CD4-positive, alpha-beta T cell (primary cell): ENCODE data around the gene STAB2. TPM values are rescaled to one million over a fixed set of nuclear protein-coding genes. Genes with fewer than 3 reads are reported as not detected.

Experiments used
- ATAC-seq: fragments of 200-7000 bp; cut with Tn5 transposase; one replicate; pipeline ENCODE4 v1.10.0; 2022; ENCODE audit warnings: mild to moderate bottlenecking; ENCODE audit not compliant: poor library complexity
- CTCF ChIA-PET: fragments of 350-600 bp; sonication (Branson Sonifier 250); formaldehyde crosslinking; loops from one replicate; lab custom pipeline; 2021; ENCODE audit warnings: antibody characterized with exemption, inconsistent platforms; lab: Charles Lee
- POLR2A ChIA-PET: fragments of 350-600 bp; sonication (Branson Sonifier 250); formaldehyde crosslinking; loops from one replicate; lab custom pipeline; 2021; ENCODE audit warnings: antibody characterized with exemption, inconsistent platforms; lab: Charles Lee
- DNase-seq, 14 experiments: peaks; one replicate each; pipeline ENCODE4 v3.0.0-alpha.2; 2013 to 2020; ENCODE audit warnings: mixed read lengths in 2 of 14
- H3K27ac ChIP-seq, 2 donors: one replicate each; pipeline versions ENCODE4 v1.5.1 to v1.7.0; 2013; ENCODE audit warnings: low read length in 2 of 2, low read depth in 1 of 2, mild to moderate bottlenecking in 1 of 2
- H3K27me3 ChIP-seq, 2 experiments: 1 replicate in 1 of 2; 2 replicates in 1 of 2; pipeline versions ENCODE4 v1.6.1 to v1.7.0; 2013; ENCODE audit warnings: low read length in 2 of 2, control low read depth in 1 of 2, mild to moderate bottlenecking in 1 of 2, moderate library complexity in 1 of 2; ENCODE audit not compliant: insufficient read depth in 2 of 2, control insufficient read depth in 1 of 2
- H3K36me3 ChIP-seq: one replicate; pipeline ENCODE4 v1.6.1; 2013; ENCODE audit warnings: low read length, control low read depth; ENCODE audit not compliant: insufficient read depth
- H3K4me1 ChIP-seq: one replicate; pipeline ENCODE4 v1.6.1; 2013; ENCODE audit warnings: low read length, control low read depth; ENCODE audit not compliant: insufficient read depth
- H3K4me3 ChIP-seq: one replicate; pipeline ENCODE4 v1.5.1; 2013; ENCODE audit warnings: mild to moderate bottlenecking, low read length, moderate library complexity
- H3K9me3 ChIP-seq, 2 experiments: 1 replicate in 1 of 2; 2 replicates in 1 of 2; pipeline versions ENCODE4 v1.6.1 to v1.7.0; 2013; ENCODE audit warnings: low read length in 2 of 2, mild to moderate bottlenecking in 2 of 2, control low read depth in 1 of 2, moderate library complexity in 1 of 2; ENCODE audit not compliant: control insufficient read depth in 1 of 2, insufficient read depth in 1 of 2
- H3K27ac Mint-ChIP-seq: one replicate; pipeline ENCODE4 v1.8.0; 2020; ENCODE audit warnings: mixed read lengths
- H3K27me3 Mint-ChIP-seq: one replicate; pipeline ENCODE4 v1.8.0; 2021; ENCODE audit warnings: mixed read lengths
- H3K36me3 Mint-ChIP-seq: one replicate; pipeline ENCODE4 v1.8.0; 2021; ENCODE audit warnings: low read depth, mixed read lengths
- H3K4me1 Mint-ChIP-seq: one replicate; pipeline ENCODE4 v1.8.0; 2021; ENCODE audit warnings: low read depth, mixed read lengths
- H3K4me3 Mint-ChIP-seq: one replicate; pipeline ENCODE4 v1.8.0; 2020; ENCODE audit warnings: mild to moderate bottlenecking, mixed read lengths
- H3K9me3 Mint-ChIP-seq: one replicate; pipeline ENCODE4 v1.8.0; 2020; ENCODE audit warnings: mixed read lengths
- intact Hi-C, 2 experiments: fragments of 100-400 bp; cut with DNase I in 1 of 2; cut with micrococcal nuclease in 1 of 2; formaldehyde crosslinking; loops; one replicate each; pipeline versions ENCODE4 v1.15.1 to v1.9.0; 2023 to 2025; cut with DNase I, micrococcal nuclease
- total RNA-seq, 174 experiments: library from RNA in 2 of 174; stranded (reverse) in 2 of 174; gene quantifications; one replicate each; pipeline ENCODE4 v1.2.3 and lab custom pipeline; 2021 to 2026
- TF ChIP-seq, protein P1 (sequence below): fragments of 200-600 bp; IDR thresholded peaks from one replicate; pipeline ENCODE4 v1.8.0; 2022; ENCODE audit warnings: antibody characterized with exemption, mild to moderate bottlenecking

Gene STAB2
- total RNA-seq, 2 experiments from 2014 or later, result not detected

DNA sequence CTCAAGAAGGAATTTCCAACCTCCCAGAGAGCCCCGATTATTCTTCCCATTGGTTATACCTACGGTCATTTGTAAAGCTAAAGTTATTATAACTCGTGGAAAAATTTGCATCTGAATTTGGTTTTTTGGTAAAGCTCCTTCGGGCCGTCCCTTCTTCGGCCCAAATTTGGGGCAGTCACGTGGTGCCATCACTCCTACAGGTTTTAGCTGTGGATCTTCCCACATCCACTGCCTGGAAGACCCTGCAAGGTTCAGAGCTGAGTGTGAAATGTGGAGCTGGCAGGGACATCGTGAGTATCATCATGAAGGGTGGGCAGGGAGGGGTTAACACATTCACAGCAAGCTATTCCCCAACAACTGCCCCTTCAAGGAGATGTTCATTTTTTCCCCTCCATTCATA lies 148.2 kb downstream of the STAB2 start:
- Mint-ChIP-seq H3K27me3 (peaks cover 2% of the 10 kb centered on the region), H3K4me1 (no peaks in the 10 kb centered on the region), H3K36me3 (no peaks in the 10 kb centered on the region), H3K4me3 (no peak overlapping the region), H3K27ac (no peak overlapping the region), H3K9me3 (peaks cover 2% of the 10 kb centered on the region)
- no peaks in the 10 kb centered on the region for H3K36me3 ChIP-seq
- DNase-seq (no peak), ATAC-seq (no peak)
- peaks cover 0 to 4% of the 10 kb centered on the region in 2 experiments for H3K9me3 ChIP-seq
- no peak overlapping the region for H3K4me3 ChIP-seq
- TF ChIP-seq, protein P1, sequence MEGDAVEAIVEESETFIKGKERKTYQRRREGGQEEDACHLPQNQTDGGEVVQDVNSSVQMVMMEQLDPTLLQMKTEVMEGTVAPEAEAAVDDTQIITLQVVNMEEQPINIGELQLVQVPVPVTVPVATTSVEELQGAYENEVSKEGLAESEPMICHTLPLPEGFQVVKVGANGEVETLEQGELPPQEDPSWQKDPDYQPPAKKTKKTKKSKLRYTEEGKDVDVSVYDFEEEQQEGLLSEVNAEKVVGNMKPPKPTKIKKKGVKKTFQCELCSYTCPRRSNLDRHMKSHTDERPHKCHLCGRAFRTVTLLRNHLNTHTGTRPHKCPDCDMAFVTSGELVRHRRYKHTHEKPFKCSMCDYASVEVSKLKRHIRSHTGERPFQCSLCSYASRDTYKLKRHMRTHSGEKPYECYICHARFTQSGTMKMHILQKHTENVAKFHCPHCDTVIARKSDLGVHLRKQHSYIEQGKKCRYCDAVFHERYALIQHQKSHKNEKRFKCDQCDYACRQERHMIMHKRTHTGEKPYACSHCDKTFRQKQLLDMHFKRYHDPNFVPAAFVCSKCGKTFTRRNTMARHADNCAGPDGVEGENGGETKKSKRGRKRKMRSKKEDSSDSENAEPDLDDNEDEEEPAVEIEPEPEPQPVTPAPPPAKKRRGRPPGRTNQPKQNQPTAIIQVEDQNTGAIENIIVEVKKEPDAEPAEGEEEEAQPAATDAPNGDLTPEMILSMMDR, result no peak
- H3K4me1 ChIP-seq, result no peaks in the 10 kb centered on the region
- CTCF ChIA-PET, result no interaction called here
- POLR2A ChIA-PET, result no interaction called here
- peaks cover 7% of the 10 kb centered on the region in 2 experiments for H3K27me3 ChIP-seq
- intact Hi-C loops, result no loop called here
- no peak overlapping the region for H3K27ac ChIP-seq

DNA sequence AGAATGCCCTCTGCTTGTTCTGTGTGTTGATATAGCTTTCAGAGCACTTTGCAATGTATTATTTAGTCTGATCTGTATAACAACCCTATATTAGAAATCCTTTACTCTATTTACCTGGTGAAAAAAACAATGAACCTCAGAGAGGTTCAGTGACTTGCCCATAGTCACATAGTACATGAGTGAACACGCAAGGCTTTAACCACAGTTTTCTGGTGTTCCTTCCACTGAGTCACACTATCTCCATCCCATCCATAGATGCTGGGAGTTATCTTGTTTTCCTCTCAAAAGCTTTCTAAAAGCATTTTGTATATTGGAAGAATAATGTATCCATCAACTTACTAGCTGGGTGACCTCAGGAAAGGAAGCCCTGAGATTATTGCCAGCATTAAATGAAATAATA lies 149.5 kb downstream of the STAB2 start:
- no peaks in the 10 kb centered on the region for H3K9me3 ChIP-seq
- no peaks in the 10 kb centered on the region for H3K36me3 ChIP-seq
- DNase-seq (no peak), ATAC-seq (no peak)
- H3K27me3 ChIP-seq, result peaks cover 9 to 12% of the 10 kb centered on the region in 2 experiments
- no peak overlapping the region for H3K4me3 Mint-ChIP-seq
- H3K4me1 ChIP-seq, result no peaks in the 10 kb centered on the region
- POLR2A ChIA-PET, result no interaction called here
- H3K27ac ChIP-seq, result no peak overlapping the region
- H3K36me3 Mint-ChIP-seq, result no peaks in the 10 kb centered on the region
- H3K9me3 Mint-ChIP-seq, result peaks cover 2% of the 10 kb centered on the region
- H3K27ac Mint-ChIP-seq, result no peak overlapping the region
- no peaks in the 10 kb centered on the region for H3K4me1 Mint-ChIP-seq
- CTCF ChIA-PET, result no interaction called here
- intact Hi-C loops, result no loop called here
- no peak overlapping the region for H3K4me3 ChIP-seq
- TF ChIP-seq, protein P1, result no peak
- peaks cover 12% of the 10 kb centered on the region for H3K27me3 Mint-ChIP-seq

DNA sequence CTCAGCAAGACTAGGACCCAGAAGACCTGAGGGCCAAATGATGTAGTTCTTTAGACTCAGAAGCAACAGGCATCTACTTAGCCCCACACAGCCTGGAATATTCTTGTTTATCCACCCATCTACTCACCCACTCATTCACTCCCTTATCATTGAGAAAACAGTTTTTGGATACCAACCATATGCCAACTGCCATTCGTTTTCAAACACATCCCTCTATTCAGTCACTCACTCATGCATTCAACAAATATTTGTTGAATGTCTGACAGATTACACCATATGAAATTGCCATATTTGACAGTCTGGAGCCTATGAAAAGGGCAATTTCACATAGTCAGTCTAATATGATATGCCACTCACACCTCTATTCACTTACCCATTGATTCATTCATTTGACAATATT lies 150.8 kb downstream of the STAB2 start:
- no peak overlapping the region for H3K27ac ChIP-seq
- H3K4me3 Mint-ChIP-seq, result no peak overlapping the region
- H3K9me3 ChIP-seq, result no peaks in the 10 kb centered on the region
- H3K4me3 ChIP-seq, result no peak overlapping the region
- no peaks in the 10 kb centered on the region for H3K36me3 Mint-ChIP-seq
- peaks cover 17% of the 10 kb centered on the region for H3K27me3 Mint-ChIP-seq
- no peak for DNase-seq
- no peak overlapping the region for H3K27ac Mint-ChIP-seq
- no peaks in the 10 kb centered on the region for H3K4me1 Mint-ChIP-seq
- ChIA-PET CTCF (no interaction called here), POLR2A (no interaction called here)
- H3K4me1 ChIP-seq, result no peaks in the 10 kb centered on the region
- H3K36me3 ChIP-seq, result no peaks in the 10 kb centered on the region
- TF ChIP-seq, protein P1, result no peak
- no peak for ATAC-seq
- intact Hi-C loops, result no loop called here
- H3K9me3 Mint-ChIP-seq, result no peaks in the 10 kb centered on the region
- H3K27me3 ChIP-seq, result peaks cover 9 to 12% of the 10 kb centered on the region in 2 experiments
